ENCODE data around the gene SMCO2.

GRCh38 chr12:27493260-27493940 is 46.9 kb downstream of the SMCO2 start:
- TF ChIP-seq CTCF (IDR thresholded peaks at IDR 0.05) (no peak), POLR2A (IDR thresholded peaks at IDR 0.05) (no peak)
